ENCODE data around the gene ANKRD44.

The ANKRD44 gene

GRCh38 chr2:197274349-197274748 is 36.2 kb downstream of the ANKRD44 start:
- TF ChIP-seq CTCF (IDR thresholded peaks at IDR 0.05): no peak
- Histone ChIP-seq H3K4me3 (no peak overlapping the region), H3K27ac (no peak overlapping the region)
- no peak for DNase-seq (ENCODE audit: low spot score)

GRCh38 chr2:197273485-197273884 is 37.1 kb downstream of the ANKRD44 start:
- H3K27ac ChIP-seq: no peak overlapping the region
- no peak for TF ChIP-seq CTCF (IDR thresholded peaks at IDR 0.05)
- no peak overlapping the region for H3K4me3 ChIP-seq
- DNase-seq (ENCODE audit: low spot score): no peak

GRCh38 chr2:197270601-197271000 is 40.0 kb downstream of the ANKRD44 start:
- TF ChIP-seq CTCF (IDR thresholded peaks at IDR 0.05): no peak
- no peak overlapping the region for H3K4me3 ChIP-seq
- H3K27ac ChIP-seq: no peak overlapping the region
- DNase-seq (ENCODE audit: low spot score): no peak

GRCh38 chr2:197269815-197270214 is 40.8 kb downstream of the ANKRD44 start:
- H3K4me3 ChIP-seq: no peak overlapping the region
- no peak overlapping the region for H3K27ac ChIP-seq
- no peak for TF ChIP-seq CTCF (IDR thresholded peaks at IDR 0.05)
- no peak for DNase-seq (ENCODE audit: low spot score)

GRCh38 chr2:197268786-197269584 is 41.6 kb downstream of the ANKRD44 start:
- H3K27ac ChIP-seq: no peak overlapping the region
- H3K4me3 ChIP-seq: no peak overlapping the region
- TF ChIP-seq CTCF (IDR thresholded peaks at IDR 0.05): no peak
- no peak for DNase-seq (ENCODE audit: low spot score)

- DNase-seq (ENCODE audit: low spot score): no peak
- Histone ChIP-seq H3K4me3 (no peak overlapping the region), H3K27ac (no peak overlapping the region)
- no peak for TF ChIP-seq CTCF (IDR thresholded peaks at IDR 0.05)
These were observed 44.1 kb downstream of the ANKRD44 start for GRCh38 chr2:197266477-197266876.

GRCh38 chr2:197265924-197266323 is 44.7 kb downstream of the ANKRD44 start:
- H3K27ac ChIP-seq: no peak overlapping the region
- H3K4me3 ChIP-seq: no peak overlapping the region
- TF ChIP-seq CTCF (IDR thresholded peaks at IDR 0.05): no peak
- no peak for DNase-seq (ENCODE audit: low spot score)

Measured in coronary artery (tissue), 2 donors.